ENCODE measurements around the gene CAVIN3. TPM values are rescaled to one million over a fixed set of nuclear protein-coding genes. Genes with fewer than 3 reads are reported as not detected.

The CAVIN3 gene
- polyA plus RNA-seq, 4 donors, result 2.0 to 29.6 (median 12.3) TPM

DNA sequence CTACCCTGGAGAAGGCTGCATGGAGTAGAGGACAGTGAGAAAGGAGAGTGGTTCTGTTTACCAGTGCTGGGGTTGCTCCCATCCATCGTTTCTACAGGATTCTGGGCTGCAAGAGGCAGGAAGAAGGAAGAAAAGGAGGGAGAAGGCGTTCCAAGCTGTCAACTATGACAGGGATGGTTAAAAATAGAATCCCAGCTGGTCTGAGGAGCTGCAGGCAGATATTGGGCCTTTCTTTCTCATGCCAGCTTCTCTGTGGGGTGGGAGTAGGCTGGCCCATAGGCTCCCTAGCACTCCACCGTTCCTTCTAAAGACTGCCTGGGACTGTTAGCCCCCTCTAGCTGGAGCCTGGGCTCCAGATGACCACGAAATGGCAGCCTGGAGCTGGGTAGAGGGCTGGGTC, 47.1 kb downstream of the CAVIN3 start:
- no peak for FAIRE-seq

DNA sequence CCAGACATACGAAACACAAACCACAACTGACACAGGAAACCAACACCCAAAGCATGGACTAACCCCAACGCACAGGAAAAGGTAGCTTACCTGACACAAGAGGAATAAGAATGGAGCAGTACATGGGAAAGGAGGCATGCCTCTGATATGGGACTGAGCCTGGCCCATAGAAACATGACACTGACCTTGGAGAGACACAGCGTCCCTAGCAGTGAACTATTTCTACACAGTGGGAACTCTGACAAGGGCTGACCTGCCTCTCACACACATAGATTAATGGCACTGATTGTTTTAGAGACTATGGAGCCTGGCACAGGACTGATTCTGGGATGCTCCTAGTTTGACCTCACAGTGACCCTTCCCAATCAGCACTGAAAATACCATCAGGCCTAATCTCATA, 48.7 kb downstream of the CAVIN3 start:
- no peaks in the 10 kb centered on the region for H3K36me3 ChIP-seq (ENCODE audit: control insufficient read depth in 3 of 3, insufficient read depth in 2 of 3, low read depth in 1 of 3, low read length in 3 of 3)
- no peaks in the 10 kb centered on the region for H3K9me3 ChIP-seq (ENCODE audit: control insufficient read depth in 2 of 2, insufficient read depth in 1 of 2, low read depth in 1 of 2, low read length in 1 of 2)
- FAIRE-seq, result no peak
- H3K4me3 ChIP-seq (ENCODE audit: low read depth in 1 of 3, low read length in 3 of 3), result no peak overlapping the region
- DNase-seq, result no peak
- 51 to 63% (median 58%) methylated on average over 3 of the region's 3 CpGs for WGBS, 3 donors
- no peak overlapping the region for H3K27ac ChIP-seq (ENCODE audit: low read depth in 1 of 3, low read length in 2 of 3)
- H3K27me3 ChIP-seq (ENCODE audit: control insufficient read depth in 3 of 3, insufficient read depth in 3 of 3, low read length in 3 of 3), result no peaks in the 10 kb centered on the region
- no peaks in the 10 kb centered on the region for H3K4me1 ChIP-seq (ENCODE audit: control insufficient read depth in 3 of 3, insufficient read depth in 2 of 3, low read depth in 1 of 3, low read length in 2 of 3)

More for the DNA sequence above, 47.1 kb downstream of the CAVIN3 start:
- Histone ChIP-seq H3K36me3 (ENCODE audit: control insufficient read depth in 3 of 3, insufficient read depth in 2 of 3, low read depth in 1 of 3, low read length in 3 of 3) (no peaks in the 10 kb centered on the region), H3K4me1 (ENCODE audit: control insufficient read depth in 3 of 3, insufficient read depth in 2 of 3, low read depth in 1 of 3, low read length in 2 of 3) (no peaks in the 10 kb centered on the region), H3K9me3 (ENCODE audit: control insufficient read depth in 2 of 2, insufficient read depth in 1 of 2, low read depth in 1 of 2, low read length in 1 of 2) (no peaks in the 10 kb centered on the region), H3K27me3 (ENCODE audit: control insufficient read depth in 3 of 3, insufficient read depth in 3 of 3, low read length in 3 of 3) (no peaks in the 10 kb centered on the region), H3K4me3 (ENCODE audit: low read depth in 1 of 3, low read length in 3 of 3) (no peak overlapping the region), H3K27ac (ENCODE audit: low read depth in 1 of 3, low read length in 2 of 3) (no peak overlapping the region)
- no peak for DNase-seq
- WGBS, 3 donors, result 49 to 54% (median 52%) methylated on average over 3 to 4 of the region's 4 CpGs

DNA sequence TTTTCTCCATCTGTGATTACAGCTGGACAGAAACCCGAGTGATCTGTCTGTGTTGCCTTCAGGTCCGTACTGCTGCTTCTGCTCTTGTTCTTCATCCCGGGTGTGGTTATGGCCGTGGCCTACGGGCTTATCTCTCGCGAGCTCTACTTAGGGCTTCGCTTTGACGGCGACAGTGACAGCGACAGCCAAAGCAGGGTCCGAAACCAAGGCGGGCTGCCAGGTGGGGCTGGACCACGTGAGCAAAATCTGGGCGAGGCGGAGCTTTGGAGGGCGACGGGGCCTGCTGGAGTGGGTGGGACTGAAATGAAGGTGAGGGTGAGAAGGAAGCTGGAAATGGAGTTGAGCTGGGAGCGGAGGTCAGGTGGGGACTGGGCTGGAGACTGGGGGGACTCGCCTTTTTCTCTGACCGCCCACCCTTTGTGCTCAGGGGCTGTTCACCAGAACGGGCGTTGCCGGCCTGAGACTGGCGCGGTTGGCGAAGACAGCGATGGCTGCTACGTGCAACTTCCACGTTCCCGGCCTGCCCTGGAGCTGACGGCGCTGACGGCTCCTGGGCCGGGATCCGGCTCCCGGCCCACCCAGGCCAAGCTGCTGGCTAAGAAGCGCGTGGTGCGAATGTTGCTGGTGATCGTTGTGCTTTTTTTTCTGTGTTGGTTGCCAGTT, 49.6 kb downstream of the CAVIN3 start:
- Histone ChIP-seq H3K27me3 (ENCODE audit: control insufficient read depth in 3 of 3, insufficient read depth in 3 of 3, low read length in 3 of 3) (no peaks in the 10 kb centered on the region), H3K36me3 (ENCODE audit: control insufficient read depth in 3 of 3, insufficient read depth in 2 of 3, low read depth in 1 of 3, low read length in 3 of 3) (no peaks in the 10 kb centered on the region), H3K27ac (ENCODE audit: low read depth in 1 of 3, low read length in 2 of 3) (no peak overlapping the region), H3K9me3 (ENCODE audit: control insufficient read depth in 2 of 2, insufficient read depth in 1 of 2, low read depth in 1 of 2, low read length in 1 of 2) (no peaks in the 10 kb centered on the region), H3K4me1 (ENCODE audit: control insufficient read depth in 3 of 3, insufficient read depth in 2 of 3, low read depth in 1 of 3, low read length in 2 of 3) (no peaks in the 10 kb centered on the region), H3K4me3 (ENCODE audit: low read depth in 1 of 3, low read length in 3 of 3) (no peak overlapping the region)
- WGBS, 3 donors, result 88 to 90% (median 89%) methylated on average over 39 to 41 of the region's 41 CpGs
- DNase-seq (no peak), FAIRE-seq (no peak)

DNA sequence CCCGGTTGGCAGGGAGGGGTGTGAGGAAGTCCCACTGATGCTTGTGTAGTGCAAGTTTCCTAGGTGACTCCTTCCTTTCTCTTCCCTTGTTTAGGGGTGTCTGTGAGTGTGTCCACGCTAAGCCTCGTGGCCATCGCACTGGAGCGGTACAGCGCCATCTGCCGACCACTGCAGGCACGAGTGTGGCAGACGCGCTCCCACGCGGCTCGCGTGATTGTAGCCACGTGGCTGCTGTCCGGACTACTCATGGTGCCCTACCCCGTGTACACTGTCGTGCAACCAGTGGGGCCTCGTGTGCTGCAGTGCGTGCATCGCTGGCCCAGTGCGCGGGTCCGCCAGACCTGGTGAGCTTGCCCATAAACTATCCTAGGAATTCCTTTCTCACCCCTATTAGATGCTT, 50.3 kb downstream of the CAVIN3 start:
- DNase-seq, result no peak
- Histone ChIP-seq H3K27me3 (ENCODE audit: control insufficient read depth in 3 of 3, insufficient read depth in 3 of 3, low read length in 3 of 3) (no peaks in the 10 kb centered on the region), H3K4me3 (ENCODE audit: low read depth in 1 of 3, low read length in 3 of 3) (no peak overlapping the region), H3K9me3 (ENCODE audit: control insufficient read depth in 2 of 2, insufficient read depth in 1 of 2, low read depth in 1 of 2, low read length in 1 of 2) (no peaks in the 10 kb centered on the region), H3K27ac (ENCODE audit: low read depth in 1 of 3, low read length in 2 of 3) (no peak overlapping the region), H3K4me1 (ENCODE audit: control insufficient read depth in 3 of 3, insufficient read depth in 2 of 3, low read depth in 1 of 3, low read length in 2 of 3) (no peaks in the 10 kb centered on the region), H3K36me3 (ENCODE audit: control insufficient read depth in 3 of 3, insufficient read depth in 2 of 3, low read depth in 1 of 3, low read length in 3 of 3) (no peaks in the 10 kb centered on the region)
- FAIRE-seq, result no peak
- 91 to 92% (median 92%) methylated on average over 24 of the region's 24 CpGs for WGBS, 3 donors

Other genes starting within 250 kb of the CAVIN3 start
- under 1 TPM in 1 of 4 donors, not detected in 3; 0.31 TPM for gene OR56B4, start 212.8 kb downstream of the CAVIN3 start, polyA plus RNA-seq
- gene OR52B2, start 150.2 kb downstream of the CAVIN3 start, polyA plus RNA-seq, result not detected
- under 1 TPM in 1 of 4 donors, not detected in 3; 0.12 TPM for gene OR52W1, start 121.3 kb downstream of the CAVIN3 start, polyA plus RNA-seq
- under 1 TPM in 1 of 4 donors, not detected in 3; 0.66 TPM for gene C11orf42, start 114.9 kb downstream of the CAVIN3 start, polyA plus RNA-seq
- 100 to 1,000 TPM in 3 of 4 donors, 10 to 100 TPM in 1; 63.4 to 157 (median 121) TPM for gene FHIP1B, start 85.9 kb downstream of the CAVIN3 start, polyA plus RNA-seq
- under 1 TPM in 2 of 4 donors, not detected in 2; 0.09 to 0.32 TPM for gene CNGA4, start 81.4 kb downstream of the CAVIN3 start, polyA plus RNA-seq
- under 1 TPM in 2 of 4 donors, not detected in 2; 0.06 TPM for gene CCKBR, start 60.7 kb downstream of the CAVIN3 start, polyA plus RNA-seq
- gene SMPD1, start 70.0 kb upstream of the CAVIN3 start, polyA plus RNA-seq, result 10 to 100 TPM; 22.0 to 41.2 (median 29.3) TPM
- gene APBB1, start 98.6 kb upstream of the CAVIN3 start, polyA plus RNA-seq, result 10 to 100 TPM in 2 of 4 donors, 1 to 10 TPM in 2; 2.5 to 17.8 (median 11.9) TPM
- gene HPX, start 120.5 kb upstream of the CAVIN3 start, polyA plus RNA-seq, result 1 to 10 TPM in 3 of 4 donors, under 1 TPM in 1; 0.85 to 5.7 (median 3.3) TPM
- gene TRIM3, start 153.4 kb upstream of the CAVIN3 start, polyA plus RNA-seq, result 10 to 100 TPM; 11.0 to 96.4 (median 39.3) TPM
- gene ARFIP2, start 160.8 kb upstream of the CAVIN3 start, polyA plus RNA-seq, result 10 to 100 TPM; 48.5 to 68.8 (median 64.1) TPM
- gene TIMM10B, start 161.0 kb upstream of the CAVIN3 start, polyA plus RNA-seq, result 10 to 100 TPM; 15.9 to 47.1 (median 23.9) TPM
- 10 to 100 TPM in 1 of 4 donors, 1 to 10 TPM in 3; 4.0 to 10.5 (median 9.0) TPM for gene DNHD1, start 176.8 kb upstream of the CAVIN3 start, polyA plus RNA-seq

Data from small intestine (tissue), 7 donors.